HG03060 (cell line): Measurements from ENCODE around the gene ENOSF1.
"Not testable (repeated sequence)": the region's sequence is repeated elsewhere in the genome, so short reads cannot be mapped to it uniquely, and the experiment has no call there.

Experiments used
- ATAC-seq: cut with Tn5 transposase; IDR thresholded peaks from one replicate; pipeline ENCODE4 v1.9.1; 2021; ENCODE audit warnings: low read depth, moderate number of reproducible peaks; ENCODE audit not compliant: unreplicated experiment

The ENOSF1 gene

GRCh38 chr18:712401-713134 is at the start of gene ENOSF1:
TSS of gene ENOSF1 (minus strand) at chr18:712630. CDS start at chr18:712587, 43 bp downstream.
- ATAC-seq, result peak; percentile 53

- ATAC-seq, result not testable (repeated sequence)
Observed at GRCh38 chr18:759864-760263, 47.4 kb upstream of the ENOSF1 start.

GRCh38 chr18:755506-755905 is 43.1 kb upstream of the ENOSF1 start:
- no peak for ATAC-seq

- ATAC-seq, result no peak
Observed at GRCh38 chr18:754656-755055, 42.2 kb upstream of the ENOSF1 start.

- no peak for ATAC-seq
Observed at GRCh38 chr18:750456-750855, 38.0 kb upstream of the ENOSF1 start.

- no peak for ATAC-seq
Observed at GRCh38 chr18:744832-745597, 32.6 kb upstream of the ENOSF1 start.

- peak; percentile 60 for ATAC-seq
Observed at GRCh38 chr18:741931-742512, 29.6 kb upstream of the ENOSF1 start.

- no peak for ATAC-seq
Observed at GRCh38 chr18:732371-732770, 19.9 kb upstream of the ENOSF1 start.

GRCh38 chr18:731185-731584 is 18.8 kb upstream of the ENOSF1 start:
- no peak for ATAC-seq

GRCh38 chr18:730692-731091 is 18.3 kb upstream of the ENOSF1 start:
- ATAC-seq, result no peak

- not testable (repeated sequence) for ATAC-seq
Observed at GRCh38 chr18:730120-730519, 17.7 kb upstream of the ENOSF1 start.

- no peak for ATAC-seq
Observed at GRCh38 chr18:725646-726045, 13.2 kb upstream of the ENOSF1 start.

- no peak for ATAC-seq
Observed at GRCh38 chr18:723541-724080, 11.2 kb upstream of the ENOSF1 start.

GRCh38 chr18:717003-717402 is 4.6 kb upstream of the ENOSF1 start:
- ATAC-seq, result no peak

GRCh38 chr18:715626-716025 is 3.2 kb upstream of the ENOSF1 start:
- ATAC-seq, result no peak

- ATAC-seq, result no peak
Observed at GRCh38 chr18:713135-713490, 683 bp upstream of the ENOSF1 start.

- peak; percentile 42 for ATAC-seq
Observed at GRCh38 chr18:711657-712400, 601 bp downstream of the ENOSF1 start.

- no peak for ATAC-seq
Observed at GRCh38 chr18:711310-711656, 1.1 kb downstream of the ENOSF1 start.

- ATAC-seq, result no peak
Observed at GRCh38 chr18:710418-711300, 1.8 kb downstream of the ENOSF1 start.

- ATAC-seq, result no peak
Observed at GRCh38 chr18:709771-710170, 2.7 kb downstream of the ENOSF1 start.
